Activated CD8-positive, alpha-beta T cell treated with anti-CD3 and anti-CD28 coated beads for 36 hours (primary cell): Measurements from ENCODE around the gene ABCC9. TPM values are rescaled to one million over a fixed set of nuclear protein-coding genes. Genes with fewer than 3 reads are reported as not detected.
"Not testable (repeated sequence)": the region's sequence is repeated elsewhere in the genome, so short reads cannot be mapped to it uniquely, and the experiment has no call there.

Source experiments
- ATAC-seq: fragments of 200-7000 bp; cut with Tn5 transposase; one replicate; pipeline ENCODE4 v1.10.0; 2021; ENCODE audit warnings: mild to moderate bottlenecking, moderate library complexity
- CTCF ChIA-PET: fragments of 350-600 bp; sonication (Branson Sonifier 250); formaldehyde crosslinking; loops from one replicate; lab custom pipeline; 2021; ENCODE audit warnings: antibody characterized with exemption; lab: Charles Lee
- POLR2A ChIA-PET: fragments of 350-600 bp; sonication (Branson Sonifier 250); formaldehyde crosslinking; loops from one replicate; lab custom pipeline; 2021; ENCODE audit warnings: antibody characterized with exemption; lab: Charles Lee
- DNase-seq: peaks from one replicate; pipeline ENCODE4 v3.0.0-alpha.2; 2020
- H3K27ac Mint-ChIP-seq: one replicate; pipeline ENCODE4 v1.8.0; 2021; ENCODE audit warnings: mild to moderate bottlenecking, mixed read lengths
- H3K27me3 Mint-ChIP-seq: one replicate; pipeline ENCODE4 v1.8.0; 2021; ENCODE audit warnings: mixed read lengths
- H3K36me3 Mint-ChIP-seq: one replicate; pipeline ENCODE4 v1.8.0; 2021; ENCODE audit warnings: low read depth, mixed read lengths
- H3K4me1 Mint-ChIP-seq: one replicate; pipeline ENCODE4 v1.8.0; 2021; ENCODE audit warnings: low read depth, mixed read lengths
- H3K4me3 Mint-ChIP-seq: one replicate; pipeline ENCODE4 v1.8.0; 2021; ENCODE audit warnings: mild to moderate bottlenecking, moderate library complexity, mixed read lengths
- H3K9me3 Mint-ChIP-seq: one replicate; pipeline ENCODE4 v1.8.0; 2021; ENCODE audit warnings: mixed read lengths
- CTCF ChIP-seq: fragments of 200-600 bp; IDR thresholded peaks from one replicate; pipeline ENCODE4 v1.8.0; 2022; ENCODE audit warnings: antibody characterized with exemption, mild to moderate bottlenecking
- intact Hi-C: fragments of 100-400 bp; cut with micrococcal nuclease; formaldehyde crosslinking; loops from one replicate; pipeline ENCODE4 v1.10.0; 2022
- total RNA-seq, 2 experiments: library from RNA; stranded (reverse); gene quantifications; one replicate each; pipeline ENCODE4 v1.2.3, GENCODE V29; 2021

ABCC9 gene
- total RNA-seq, 2 experiments from 2014 or later: not detected

- DNase-seq: no peak
- H3K27me3 Mint-ChIP-seq: peaks cover 2% of the 10 kb centered on the region
- intact Hi-C loops: no loop called here
- ATAC-seq: no peak
- ChIA-PET POLR2A (no interaction called here), CTCF (no interaction called here)
- TF ChIP-seq CTCF: no peak
- H3K9me3 Mint-ChIP-seq: peaks cover 2% of the 10 kb centered on the region
- no peak overlapping the region for H3K27ac Mint-ChIP-seq
- H3K4me1 Mint-ChIP-seq: no peaks in the 10 kb centered on the region
- H3K4me3 Mint-ChIP-seq: no peak overlapping the region
- no peaks in the 10 kb centered on the region for H3K36me3 Mint-ChIP-seq
Observed at GRCh38 chr12:21788089-21788983, 152.9 kb downstream of the ABCC9 start.

GRCh38 chr12:21786041-21786531, 155.1 kb downstream of the ABCC9 start:
- no peak for ATAC-seq
- Mint-ChIP-seq H3K4me3 (no peak overlapping the region), H3K27me3 (peaks cover 3% of the 10 kb centered on the region), H3K4me1 (no peaks in the 10 kb centered on the region), H3K9me3 (peaks cover 2% of the 10 kb centered on the region), H3K36me3 (no peaks in the 10 kb centered on the region), H3K27ac (no peak overlapping the region)
- no peak for TF ChIP-seq CTCF
- intact Hi-C loops: no loop called here
- POLR2A ChIA-PET: no interaction called here
- no peak for DNase-seq
- CTCF ChIA-PET: interaction anchor here (0.5 to 0.7 kb wide), 2 partner anchors 106 to 226 kb away, joined by 3 read pairs; no protein-coding TSS in a partner anchor

- H3K4me3 Mint-ChIP-seq, H3K27me3 Mint-ChIP-seq, DNase-seq, intact Hi-C loops, H3K9me3 Mint-ChIP-seq, H3K36me3 Mint-ChIP-seq, H3K4me1 Mint-ChIP-seq, CTCF ChIA-PET, H3K27ac Mint-ChIP-seq, ATAC-seq, POLR2A ChIA-PET: not testable (repeated sequence)
Observed at GRCh38 chr12:21782723-21783122, 158.5 kb downstream of the ABCC9 start.

GRCh38 chr12:21780786-21781185, 160.4 kb downstream of the ABCC9 start:
- no peaks in the 10 kb centered on the region for H3K4me1 Mint-ChIP-seq
- DNase-seq: no peak
- TF ChIP-seq CTCF: no peak
- H3K4me3 Mint-ChIP-seq: no peak overlapping the region
- CTCF ChIA-PET: no interaction called here
- H3K27ac Mint-ChIP-seq: no peak overlapping the region
- intact Hi-C loops: no loop called here
- H3K36me3 Mint-ChIP-seq: no peaks in the 10 kb centered on the region
- peaks cover 16% of the 10 kb centered on the region for H3K27me3 Mint-ChIP-seq
- no peaks in the 10 kb centered on the region for H3K9me3 Mint-ChIP-seq
- POLR2A ChIA-PET: no interaction called here
- no peak for ATAC-seq

GRCh38 chr12:21776175-21776574, 165.1 kb downstream of the ABCC9 start:
- intact Hi-C loops: no loop called here
- Mint-ChIP-seq H3K27me3 (peaks cover 38% of the 10 kb centered on the region), H3K36me3 (no peaks in the 10 kb centered on the region), H3K4me3 (no peak overlapping the region), H3K4me1 (peaks cover 8% of the 10 kb centered on the region), H3K27ac (no peak overlapping the region), H3K9me3 (no peaks in the 10 kb centered on the region)
- TF ChIP-seq CTCF: no peak
- CTCF ChIA-PET: no interaction called here
- ATAC-seq (no peak), DNase-seq (no peak)
- POLR2A ChIA-PET: no interaction called here
